NCI-H1417 treated with DMSO at 0.1 percent for 48 hours (cell line): ENCODE results near the gene CSNK1E.

Experiments
- DNase-seq: peaks from one replicate; lab custom pipeline; 2025; lab: John Stamatoyannopoulos, UW

Gene CSNK1E

GRCh38 chr22:38305471-38306448, 11.5 kb downstream of the CSNK1E start:
- no peak for DNase-seq

- no peak for DNase-seq
Observed at GRCh38 chr22:38304526-38304925, 12.7 kb downstream of the CSNK1E start.

GRCh38 chr22:38303974-38304373, 13.3 kb downstream of the CSNK1E start:
- no peak for DNase-seq

- DNase-seq, result no peak
Observed at GRCh38 chr22:38302906-38303305, 14.3 kb downstream of the CSNK1E start.

GRCh38 chr22:38300946-38301345, 16.3 kb downstream of the CSNK1E start:
- no peak for DNase-seq

GRCh38 chr22:38300197-38300945, 16.9 kb downstream of the CSNK1E start:
- no peak for DNase-seq

- DNase-seq, result no peak
Observed at GRCh38 chr22:38299770-38300102, 17.5 kb downstream of the CSNK1E start.

GRCh38 chr22:38298312-38299005, 18.8 kb downstream of the CSNK1E start:
- DNase-seq, result no peak

- DNase-seq, result no peak
Observed at GRCh38 chr22:38296372-38296771, 20.9 kb downstream of the CSNK1E start.

GRCh38 chr22:38295863-38296262, 21.4 kb downstream of the CSNK1E start:
- DNase-seq, result no peak

GRCh38 chr22:38295339-38295738, 21.9 kb downstream of the CSNK1E start:
- DNase-seq, result no peak

- DNase-seq, result no peak
Observed at GRCh38 chr22:38294193-38294592, 23.0 kb downstream of the CSNK1E start.

- DNase-seq, result no peak
Observed at GRCh38 chr22:38292694-38293093, 24.5 kb downstream of the CSNK1E start.

- no peak for DNase-seq
Observed at GRCh38 chr22:38291201-38291777, 25.9 kb downstream of the CSNK1E start.

GRCh38 chr22:38290347-38290746, 26.9 kb downstream of the CSNK1E start:
- DNase-seq, result no peak

- DNase-seq, result no peak
Observed at GRCh38 chr22:38289583-38290082, 27.6 kb downstream of the CSNK1E start.

GRCh38 chr22:38286915-38287669, 30.1 kb downstream of the CSNK1E start:
- no peak for DNase-seq

- no peak for DNase-seq
Observed at GRCh38 chr22:38285018-38285417, 32.2 kb downstream of the CSNK1E start.

GRCh38 chr22:38284042-38284402, 33.2 kb downstream of the CSNK1E start:
- no peak for DNase-seq

GRCh38 chr22:38282397-38282796, 34.8 kb downstream of the CSNK1E start:
- DNase-seq, result no peak

GRCh38 chr22:38276166-38276565, 41.1 kb downstream of the CSNK1E start:
- no peak for DNase-seq
